IMR-90 (cell line): Measurements from ENCODE around the gene C11orf71.

Experiments used
- CEBPB ChIP-seq: IDR thresholded peaks from 2 replicates; pipeline ENCODE4 v1.6.1; 2012; ENCODE audit warnings: low read depth, low read length, improper control_type of control experiment
- CTCF ChIP-seq: conservative IDR thresholded peaks from 2 replicates; pipeline ENCODE4 v1.5.1; 2012; ENCODE audit warnings: mild to moderate bottlenecking, low read depth, low read length, improper control_type of control experiment
- RFX5 ChIP-seq: IDR thresholded peaks from 2 replicates; pipeline ENCODE4 v1.8.0; 2012; ENCODE audit warnings: low read depth, mild to moderate bottlenecking, low read length, moderate library complexity

GRCh38 chr11:114426280-114426679 is 26.0 kb upstream of the C11orf71 start:
- TF ChIP-seq RFX5 (no peak), CTCF (no peak), CEBPB (no peak)
